Measurements from ENCODE around the gene RYR2.

DNA sequence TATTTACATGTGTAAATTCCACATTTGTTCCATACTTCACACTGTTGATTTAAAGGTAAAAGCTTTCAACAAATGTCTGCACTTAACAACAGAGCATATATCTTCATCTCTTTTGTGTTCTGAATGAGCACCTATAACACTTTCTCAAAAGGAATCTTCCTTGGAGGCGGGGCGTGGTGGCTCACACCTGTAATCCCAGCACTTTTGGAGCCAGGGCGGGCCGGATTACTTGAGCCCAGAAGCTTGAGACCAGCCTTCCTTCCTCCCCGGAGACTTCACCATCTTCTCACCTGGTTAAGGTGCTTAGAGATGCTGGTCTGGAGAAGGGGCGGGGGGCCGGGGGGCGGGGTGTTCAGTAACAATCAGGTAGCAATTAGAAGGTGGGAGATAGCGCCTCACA lies 16.5 kb downstream of the RYR2 start:
- TF ChIP-seq, protein P1, sequence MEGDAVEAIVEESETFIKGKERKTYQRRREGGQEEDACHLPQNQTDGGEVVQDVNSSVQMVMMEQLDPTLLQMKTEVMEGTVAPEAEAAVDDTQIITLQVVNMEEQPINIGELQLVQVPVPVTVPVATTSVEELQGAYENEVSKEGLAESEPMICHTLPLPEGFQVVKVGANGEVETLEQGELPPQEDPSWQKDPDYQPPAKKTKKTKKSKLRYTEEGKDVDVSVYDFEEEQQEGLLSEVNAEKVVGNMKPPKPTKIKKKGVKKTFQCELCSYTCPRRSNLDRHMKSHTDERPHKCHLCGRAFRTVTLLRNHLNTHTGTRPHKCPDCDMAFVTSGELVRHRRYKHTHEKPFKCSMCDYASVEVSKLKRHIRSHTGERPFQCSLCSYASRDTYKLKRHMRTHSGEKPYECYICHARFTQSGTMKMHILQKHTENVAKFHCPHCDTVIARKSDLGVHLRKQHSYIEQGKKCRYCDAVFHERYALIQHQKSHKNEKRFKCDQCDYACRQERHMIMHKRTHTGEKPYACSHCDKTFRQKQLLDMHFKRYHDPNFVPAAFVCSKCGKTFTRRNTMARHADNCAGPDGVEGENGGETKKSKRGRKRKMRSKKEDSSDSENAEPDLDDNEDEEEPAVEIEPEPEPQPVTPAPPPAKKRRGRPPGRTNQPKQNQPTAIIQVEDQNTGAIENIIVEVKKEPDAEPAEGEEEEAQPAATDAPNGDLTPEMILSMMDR (IDR thresholded peaks at IDR 0.05), result no peak
- no peak for TF ChIP-seq POLR2A (IDR thresholded peaks at IDR 0.05)
